ENCODE measurements around the gene THSD4. TPM values are rescaled to one million over a fixed set of nuclear protein-coding genes. Genes with fewer than 3 reads are reported as not detected.

The THSD4 gene
- total RNA-seq, 1 donor from 2014 or later: 1.4 TPM

- no peaks in the 10 kb centered on the region for H3K9me3 Mint-ChIP-seq
- no peak overlapping the region for H3K27ac Mint-ChIP-seq (ENCODE audit: unreplicated experiment)
- no peaks in the 10 kb centered on the region for H3K27me3 Mint-ChIP-seq (ENCODE audit: low read depth)
- no peak for DNase-seq (ENCODE audit: low read depth, low spot score)
- no peaks in the 10 kb centered on the region for H3K36me3 Mint-ChIP-seq (ENCODE audit: low read depth)
- no peak for TF ChIP-seq CTCF (conservative IDR thresholded peaks at IDR 0.05)
- H3K4me1 Mint-ChIP-seq: no peaks in the 10 kb centered on the region
- no peak overlapping the region for H3K4me3 Mint-ChIP-seq
These were observed 28.4 kb downstream of the THSD4 start for GRCh38 chr15:71143373-71144310.

DNA sequence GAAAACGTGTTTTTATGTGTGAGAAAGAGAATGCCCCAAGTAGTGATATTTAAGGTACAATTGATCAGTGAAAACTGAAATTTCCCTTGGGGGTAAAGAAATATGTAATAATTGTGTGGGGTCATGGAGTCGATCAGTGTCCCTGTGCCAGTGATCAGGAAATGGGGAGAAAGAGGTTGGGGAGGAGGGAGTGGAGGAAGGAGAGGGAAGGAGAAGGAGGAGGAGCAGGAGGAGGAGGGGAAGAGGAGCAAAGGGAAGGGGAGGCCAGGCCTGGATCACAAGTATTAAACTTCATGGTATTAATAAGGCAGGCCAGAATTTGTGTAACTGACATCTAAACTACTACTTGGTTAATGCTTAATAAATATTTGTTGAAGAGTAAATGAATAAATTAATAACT is 30.4 kb downstream of the THSD4 start:
- H3K9me3 Mint-ChIP-seq: no peaks in the 10 kb centered on the region
- H3K27me3 Mint-ChIP-seq (ENCODE audit: low read depth): no peaks in the 10 kb centered on the region

GRCh38 chr15:71146580-71146982 is 31.3 kb downstream of the THSD4 start:
- no peak for TF ChIP-seq CTCF (conservative IDR thresholded peaks at IDR 0.05)
- no peaks in the 10 kb centered on the region for H3K27me3 Mint-ChIP-seq (ENCODE audit: low read depth)
- H3K4me1 Mint-ChIP-seq: no peaks in the 10 kb centered on the region
- no peak overlapping the region for H3K4me3 Mint-ChIP-seq
- H3K36me3 Mint-ChIP-seq (ENCODE audit: low read depth): no peaks in the 10 kb centered on the region
- DNase-seq (ENCODE audit: low read depth, low spot score): no peak
- H3K9me3 Mint-ChIP-seq: no peaks in the 10 kb centered on the region
- H3K27ac Mint-ChIP-seq (ENCODE audit: unreplicated experiment): no peak overlapping the region

More for the DNA sequence above, 30.4 kb downstream of the THSD4 start:
- DNase-seq (ENCODE audit: low read depth, low spot score): no peak
- TF ChIP-seq CTCF (conservative IDR thresholded peaks at IDR 0.05): no peak
- Mint-ChIP-seq H3K4me1 (no peaks in the 10 kb centered on the region), H3K27ac (ENCODE audit: unreplicated experiment) (no peak overlapping the region), H3K36me3 (ENCODE audit: low read depth) (no peaks in the 10 kb centered on the region), H3K4me3 (no peak overlapping the region)

- H3K36me3 Mint-ChIP-seq (ENCODE audit: low read depth): no peaks in the 10 kb centered on the region
- no peak overlapping the region for H3K27ac Mint-ChIP-seq (ENCODE audit: unreplicated experiment)
- DNase-seq (ENCODE audit: low read depth, low spot score): no peak
- TF ChIP-seq CTCF (conservative IDR thresholded peaks at IDR 0.05): no peak
- H3K4me3 Mint-ChIP-seq: no peak overlapping the region
- H3K27me3 Mint-ChIP-seq (ENCODE audit: low read depth): no peaks in the 10 kb centered on the region
- no peaks in the 10 kb centered on the region for H3K4me1 Mint-ChIP-seq
- H3K9me3 Mint-ChIP-seq: no peaks in the 10 kb centered on the region
These were observed 32.8 kb downstream of the THSD4 start for GRCh38 chr15:71148048-71148447.

GRCh38 chr15:71149646-71150557 is 34.6 kb downstream of the THSD4 start:
- DNase-seq (ENCODE audit: low read depth, low spot score): no peak
- Mint-ChIP-seq H3K9me3 (no peaks in the 10 kb centered on the region), H3K36me3 (ENCODE audit: low read depth) (no peaks in the 10 kb centered on the region), H3K4me1 (no peaks in the 10 kb centered on the region), H3K27ac (ENCODE audit: unreplicated experiment) (no peak overlapping the region), H3K4me3 (no peak overlapping the region), H3K27me3 (ENCODE audit: low read depth) (no peaks in the 10 kb centered on the region)
- no peak for TF ChIP-seq CTCF (conservative IDR thresholded peaks at IDR 0.05)
